Calu3 (cell line): ENCODE data around the gene LRRC8A. TPM values are rescaled to one million over a fixed set of nuclear protein-coding genes. Genes with fewer than 3 reads are reported as not detected.

Experiments used
- BruUV-seq: library from RNA; stranded (reverse); fragments of 400-500 nt; replicated peaks from 2 replicates; lab custom pipeline; 2021; lab: Mats Ljungman, UMichigan
- CTCF ChIA-PET: fragments of 300-600 bp; sonication (Branson Sonifier 250); formaldehyde crosslinking; loops from one replicate; lab custom pipeline; 2022; ENCODE audit warnings: antibody characterized with exemption; lab: Charles Lee
- DNase-seq: peaks from one replicate; pipeline ENCODE4 v3.0.0; 2022
- H3K27ac Mint-ChIP-seq: one replicate; pipeline ENCODE4 v1.8.0; 2022; ENCODE audit warnings: mixed read lengths; ENCODE audit not compliant: unreplicated experiment
- H3K27me3 Mint-ChIP-seq: one replicate; pipeline ENCODE4 v1.8.0; 2022; ENCODE audit warnings: mixed read lengths; ENCODE audit not compliant: unreplicated experiment
- H3K36me3 Mint-ChIP-seq: one replicate; pipeline ENCODE4 v1.8.0; 2022; ENCODE audit warnings: mild to moderate bottlenecking, moderate library complexity, mixed read lengths; ENCODE audit not compliant: insufficient read depth, unreplicated experiment
- H3K4me1 Mint-ChIP-seq: one replicate; pipeline ENCODE4 v1.8.0; 2022; ENCODE audit warnings: mild to moderate bottlenecking, low read depth, mixed read lengths; ENCODE audit not compliant: unreplicated experiment
- H3K4me3 Mint-ChIP-seq: one replicate; pipeline ENCODE4 v1.8.0; 2022; ENCODE audit warnings: mild to moderate bottlenecking, low read depth, moderate library complexity, mixed read lengths; ENCODE audit not compliant: unreplicated experiment
- H3K9me3 Mint-ChIP-seq: one replicate; pipeline ENCODE4 v1.8.0; 2022; ENCODE audit warnings: low read depth, mixed read lengths; ENCODE audit not compliant: unreplicated experiment
- intact Hi-C: fragments of 100-400 bp; cut with micrococcal nuclease; formaldehyde crosslinking; loops from one replicate; pipeline ENCODE4 v1.10.0; 2022; ENCODE audit not compliant: unreplicated experiment
- total RNA-seq: library from RNA; stranded (reverse); gene quantifications from 2 replicates; pipeline ENCODE4 v1.2.3, GENCODE V29; 2022
- TF ChIP-seq, protein P1 (sequence below): fragments of 200-600 bp; IDR thresholded peaks from one replicate; pipeline ENCODE4 v1.8.0; 2022; ENCODE audit warnings: antibody characterized with exemption; ENCODE audit not compliant: unreplicated experiment

The LRRC8A gene
- total RNA-seq, 1 experiment from 2014 or later, result 29.9 TPM

DNA sequence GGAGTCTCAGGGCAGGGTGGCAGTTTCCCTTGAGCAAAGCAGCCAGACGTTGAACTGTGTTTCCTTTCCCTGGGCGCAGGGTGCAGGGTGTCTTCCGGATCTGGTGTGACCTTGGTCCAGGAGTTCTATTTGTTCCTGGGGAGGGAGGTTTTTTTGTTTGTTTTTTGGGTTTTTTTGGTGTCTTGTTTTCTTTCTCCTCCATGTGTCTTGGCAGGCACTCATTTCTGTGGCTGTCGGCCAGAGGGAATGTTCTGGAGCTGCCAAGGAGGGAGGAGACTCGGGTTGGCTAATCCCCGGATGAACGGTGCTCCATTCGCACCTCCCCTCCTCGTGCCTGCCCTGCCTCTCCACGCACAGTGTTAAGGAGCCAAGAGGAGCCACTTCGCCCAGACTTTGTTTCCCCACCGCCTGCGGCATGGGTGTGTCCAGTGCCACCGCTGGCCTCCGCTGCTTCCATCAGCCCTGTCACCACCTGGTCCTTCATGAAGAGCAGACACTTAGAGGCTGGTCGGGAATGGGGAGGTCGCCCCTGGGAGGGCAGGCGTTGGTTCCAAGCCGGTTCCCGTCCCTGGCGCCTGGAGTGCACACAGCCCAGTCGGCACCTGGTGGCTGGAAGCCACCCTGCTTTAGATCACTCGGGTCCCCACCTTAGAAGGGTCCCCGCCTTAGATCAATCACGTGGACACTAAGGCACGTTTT lies 35.4 kb downstream of the LRRC8A start:
- BruUV-seq, result no TSS peak
- Mint-ChIP-seq H3K27ac (no peak overlapping the region), H3K27me3 (no peaks in the 10 kb centered on the region), H3K36me3 (peaks cover 22% of the 10 kb centered on the region), H3K9me3 (no peaks in the 10 kb centered on the region), H3K4me1 (peaks cover 11% of the 10 kb centered on the region), H3K4me3 (no peak overlapping the region)
- TF ChIP-seq, protein P1, sequence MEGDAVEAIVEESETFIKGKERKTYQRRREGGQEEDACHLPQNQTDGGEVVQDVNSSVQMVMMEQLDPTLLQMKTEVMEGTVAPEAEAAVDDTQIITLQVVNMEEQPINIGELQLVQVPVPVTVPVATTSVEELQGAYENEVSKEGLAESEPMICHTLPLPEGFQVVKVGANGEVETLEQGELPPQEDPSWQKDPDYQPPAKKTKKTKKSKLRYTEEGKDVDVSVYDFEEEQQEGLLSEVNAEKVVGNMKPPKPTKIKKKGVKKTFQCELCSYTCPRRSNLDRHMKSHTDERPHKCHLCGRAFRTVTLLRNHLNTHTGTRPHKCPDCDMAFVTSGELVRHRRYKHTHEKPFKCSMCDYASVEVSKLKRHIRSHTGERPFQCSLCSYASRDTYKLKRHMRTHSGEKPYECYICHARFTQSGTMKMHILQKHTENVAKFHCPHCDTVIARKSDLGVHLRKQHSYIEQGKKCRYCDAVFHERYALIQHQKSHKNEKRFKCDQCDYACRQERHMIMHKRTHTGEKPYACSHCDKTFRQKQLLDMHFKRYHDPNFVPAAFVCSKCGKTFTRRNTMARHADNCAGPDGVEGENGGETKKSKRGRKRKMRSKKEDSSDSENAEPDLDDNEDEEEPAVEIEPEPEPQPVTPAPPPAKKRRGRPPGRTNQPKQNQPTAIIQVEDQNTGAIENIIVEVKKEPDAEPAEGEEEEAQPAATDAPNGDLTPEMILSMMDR, result no peak
- CTCF ChIA-PET, result no interaction called here
- intact Hi-C loops, result no loop called here
- no peak for DNase-seq

DNA sequence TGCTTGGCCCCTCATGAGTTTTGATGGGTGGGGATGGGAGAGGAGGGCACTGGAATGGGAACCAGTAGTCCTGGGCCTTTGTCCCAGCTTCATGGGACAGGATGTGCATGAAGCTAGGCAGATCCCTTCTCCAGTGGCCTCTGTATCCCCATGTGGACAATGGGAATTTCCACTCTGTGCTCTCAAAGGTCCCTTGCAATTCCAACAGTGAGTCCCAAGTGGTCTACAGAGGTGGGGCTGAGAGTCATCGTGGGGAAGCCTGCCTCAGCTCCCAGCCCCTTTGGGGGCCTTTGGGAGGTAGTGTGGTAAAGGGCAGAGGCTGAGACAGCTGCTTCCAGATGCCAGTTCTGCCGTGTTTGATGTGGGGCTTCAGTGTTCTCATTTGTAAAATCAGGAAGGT lies 37.0 kb downstream of the LRRC8A start:
- CTCF ChIA-PET, result no interaction called here
- DNase-seq, result no peak
- Mint-ChIP-seq H3K4me1 (no peaks in the 10 kb centered on the region), H3K27me3 (no peaks in the 10 kb centered on the region), H3K9me3 (no peaks in the 10 kb centered on the region), H3K36me3 (peaks cover 22% of the 10 kb centered on the region), H3K27ac (no peak overlapping the region), H3K4me3 (no peak overlapping the region)
- TF ChIP-seq, protein P1, result no peak
- no TSS peak for BruUV-seq
- intact Hi-C loops, result no loop called here

DNA sequence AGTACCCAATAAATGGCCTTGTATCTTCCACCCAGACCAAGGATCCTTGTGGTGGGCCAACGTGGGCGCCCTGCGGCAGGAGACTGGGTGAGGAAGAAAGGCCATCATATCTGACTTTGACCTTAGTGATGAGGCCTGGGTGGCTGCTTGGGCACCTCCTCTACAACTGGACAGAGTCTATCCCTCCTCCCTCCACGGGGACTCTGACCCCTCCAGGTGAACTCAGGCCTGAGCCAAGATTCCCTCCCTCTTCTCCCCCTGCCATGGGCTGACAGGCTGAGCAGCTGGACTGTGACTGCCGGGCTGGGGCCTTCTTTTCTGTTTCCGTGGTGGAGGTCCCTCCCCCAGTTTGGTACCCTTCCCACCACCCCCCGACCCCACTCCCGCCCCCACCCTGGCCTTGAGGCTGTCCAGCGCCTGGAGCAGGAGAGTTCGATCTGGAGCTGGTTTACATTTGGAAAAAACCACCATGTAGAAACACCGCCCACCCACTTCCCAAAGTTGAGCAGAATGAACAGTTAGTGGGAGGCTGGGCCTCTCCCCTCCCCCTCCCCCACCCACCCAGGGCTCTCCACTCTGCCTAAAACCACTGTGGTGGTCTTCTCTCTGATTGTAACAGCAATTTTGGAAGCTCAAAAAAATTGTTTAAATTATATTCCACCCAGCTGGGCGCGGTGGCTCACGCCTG lies 37.6 kb downstream of the LRRC8A start:
- H3K4me3 Mint-ChIP-seq, result no peak overlapping the region
- no peaks in the 10 kb centered on the region for H3K9me3 Mint-ChIP-seq
- TF ChIP-seq, protein P1, result no peak
- DNase-seq, result no peak
- CTCF ChIA-PET, result interaction anchor here (0.6 kb wide), 1 partner anchor 84 kb away, joined by 5 read pairs; no protein-coding TSS in a partner anchor
- H3K4me1 Mint-ChIP-seq, result no peaks in the 10 kb centered on the region
- intact Hi-C loops, result no loop called here
- BruUV-seq, result no TSS peak
- H3K27me3 Mint-ChIP-seq, result no peaks in the 10 kb centered on the region
- no peak overlapping the region for H3K27ac Mint-ChIP-seq
- peaks cover 22% of the 10 kb centered on the region for H3K36me3 Mint-ChIP-seq

DNA sequence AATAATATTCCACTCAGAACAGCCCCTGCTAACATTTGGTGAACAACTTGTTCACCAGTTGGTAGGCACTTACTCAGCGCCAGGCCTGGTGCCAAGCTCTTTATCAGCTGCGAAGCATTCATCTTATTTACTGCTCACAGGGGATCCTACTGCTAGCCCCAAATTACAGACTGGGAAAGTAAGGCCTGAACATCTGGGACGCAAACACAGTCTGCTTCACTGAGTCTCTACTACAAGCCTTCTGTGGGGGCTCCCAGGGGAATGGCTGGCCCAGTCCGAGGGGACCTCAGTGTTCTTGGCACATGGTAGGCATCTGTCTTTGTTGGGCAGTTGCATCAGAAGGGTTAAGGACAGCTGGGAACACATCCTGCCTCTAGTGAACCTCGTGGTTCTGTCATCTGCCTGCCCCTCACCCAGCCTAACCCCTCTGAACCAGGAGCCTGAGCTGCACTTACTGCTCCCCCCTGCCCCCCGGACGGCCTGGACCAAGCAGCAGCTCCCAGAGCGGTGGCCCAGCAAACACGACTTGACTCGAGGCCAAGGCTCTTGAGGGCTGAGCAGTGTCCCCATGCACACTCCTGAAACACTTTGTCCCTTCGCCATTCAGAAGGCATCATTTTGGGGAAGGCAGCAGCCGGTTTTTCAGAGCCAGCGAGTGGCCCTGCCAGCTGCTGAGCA lies 38.6 kb downstream of the LRRC8A start, which contains the start of gene PHYHD1:
Gene PHYHD1 (plus strand): TSS at position 602 of the 678 bp plus-strand sequence. CDS start 1,342 bp downstream, outside the sequence.
- intact Hi-C loops, result no loop called here
- Mint-ChIP-seq H3K4me1 (no peaks in the 10 kb centered on the region), H3K9me3 (no peaks in the 10 kb centered on the region), H3K27ac (no peak within 1 kb of the TSS), H3K36me3 (peaks cover 22% of the 10 kb centered on the region), H3K4me3 (no peak within 1 kb of the TSS), H3K27me3 (no peaks in the 10 kb centered on the region)
- CTCF ChIA-PET, result interaction anchor here (0.6 kb wide), 1 partner anchor 83 kb away, joined by 5 read pairs; no protein-coding TSS in a partner anchor
- BruUV-seq, result no TSS peak
- DNase-seq, result no peak
- TF ChIP-seq, protein P1, result no peak
